ENCODE data around the gene GLB1L2. TPM values are rescaled to one million over a fixed set of nuclear protein-coding genes. Genes with fewer than 3 reads are reported as not detected.

The GLB1L2 gene
- polyA plus RNA-seq, 1 of the 3 experiments (the other 2 are of a cell fraction) = 3.4 TPM

GRCh38 chr11:134423106-134423505 is 91.3 kb downstream of the GLB1L2 start:
- peaks cover 0 to 10% of the 10 kb centered on the region in 2 experiments; a peak in 1 of 4 replicates for H3K4me1 ChIP-seq (ENCODE audit: control insufficient read depth in 1 of 2, insufficient read depth in 2 of 2, low read depth in 1 of 2, low read length in 1 of 2)
- no peak overlapping the region for H3K4me3 ChIP-seq (ENCODE audit: low read depth in 2 of 2, low read length in 1 of 2)
- H3K4me2 ChIP-seq = no peak overlapping the region
- CTCF ChIA-PET = no interaction called here
- H4K20me1 ChIP-seq (ENCODE audit: insufficient read depth) = no peaks in the 10 kb centered on the region
- no peaks in the 10 kb centered on the region for H3K27me3 ChIP-seq (ENCODE audit: insufficient read depth)
- H3K79me2 ChIP-seq (ENCODE audit: insufficient read depth) = no peaks in the 10 kb centered on the region
- no peaks in the 10 kb centered on the region for H3K9me2 ChIP-seq
- H2AFZ ChIP-seq (ENCODE audit: low read depth) = no peak overlapping the region
- WGBS (ENCODE audit: low lambda C conversion rate) = 19% methylated on average over 9 of the region's 10 CpGs
- H3K9me3 ChIP-seq = no peaks in the 10 kb centered on the region
- POLR2A ChIA-PET = no interaction called here
- no peaks in the 10 kb centered on the region for H3K36me3 ChIP-seq (replicated peaks in 1 of 2; ENCODE audit: control insufficient read depth in 1 of 2, insufficient read depth in 2 of 2, low read length in 1 of 2)
- no peak for TF ChIP-seq EP300 (IDR thresholded peaks at IDR 0.05; ENCODE audit: borderline replicate concordance in 1 of 2, low read depth in 1 of 2, low read length in 1 of 2)
- no peak for TF ChIP-seq NRF1 (IDR thresholded peaks at IDR 0.05; ENCODE audit: low read depth, low read length)
- no peak for TF ChIP-seq RFX5 (IDR thresholded peaks at IDR 0.05; ENCODE audit: low read length)
- no peak for TF ChIP-seq FOXJ3 (CRISPR knock-in tag; IDR thresholded peaks at IDR 0.05)
- no peak for TF ChIP-seq CTCF (IDR thresholded peaks at IDR 0.05)
- no peak for TF ChIP-seq USF2 (IDR thresholded peaks at IDR 0.05; ENCODE audit: borderline replicate concordance, low read depth, low read length)
- TF ChIP-seq MEF2A (IDR thresholded peaks at IDR 0.05; ENCODE audit: borderline replicate concordance, low read depth) = no peak
- no peak for TF ChIP-seq GABPA (IDR thresholded peaks at IDR 0.05; ENCODE audit: low read depth)
- TF ChIP-seq YY1 (IDR thresholded peaks at IDR 0.05; ENCODE audit: low read depth) = no peak
- TF ChIP-seq ZBTB33 (IDR thresholded peaks at IDR 0.05; ENCODE audit: borderline replicate concordance, low read depth) = no peak
- no peak for TF ChIP-seq RAD21 (IDR thresholded peaks at IDR 0.05; ENCODE audit: low read length)
- no peak for TF ChIP-seq ELF1 (IDR thresholded peaks at IDR 0.05)
- TF ChIP-seq MAX (IDR thresholded peaks at IDR 0.05; ENCODE audit: low read depth) = no peak
- TF ChIP-seq SIN3A (IDR thresholded peaks at IDR 0.05; ENCODE audit: borderline replicate concordance, low read depth, low read length) = no peak
- no peak for TF ChIP-seq GATA2 (CRISPR knock-in tag; IDR thresholded peaks at IDR 0.05)
- no peak for TF ChIP-seq MXI1 (IDR thresholded peaks at IDR 0.05; ENCODE audit: low read depth, low read length)
- no peak for TF ChIP-seq IRF3 (IDR thresholded peaks at IDR 0.05; ENCODE audit: low read depth, low read length)
- no peak for TF ChIP-seq FOXM1 (IDR thresholded peaks at IDR 0.05; ENCODE audit: low read depth)
- no peak for TF ChIP-seq FOSL2 (IDR thresholded peaks at IDR 0.05; ENCODE audit: borderline replicate concordance, low read depth)
- H3K9ac ChIP-seq = no peak overlapping the region
- no peak for DNase-seq
- H3K27ac ChIP-seq (ENCODE audit: low read depth in 2 of 2, low read length in 1 of 2) = no peak overlapping the region
- no peaks in the 10 kb centered on the region for H3F3A ChIP-seq (replicated peaks; ENCODE audit: insufficient read depth)
